ENCODE results near the gene CYP3A4. TPM values are rescaled to one million over a fixed set of nuclear protein-coding genes. Genes with fewer than 3 reads are reported as not detected.

CYP3A4 gene
- total and polyA plus RNA-seq, 2 of the 13 experiments (the other 11 are each of a cell fraction or from before 2014, with no cell fraction given), result 0.11 to 0.24 TPM

DNA sequence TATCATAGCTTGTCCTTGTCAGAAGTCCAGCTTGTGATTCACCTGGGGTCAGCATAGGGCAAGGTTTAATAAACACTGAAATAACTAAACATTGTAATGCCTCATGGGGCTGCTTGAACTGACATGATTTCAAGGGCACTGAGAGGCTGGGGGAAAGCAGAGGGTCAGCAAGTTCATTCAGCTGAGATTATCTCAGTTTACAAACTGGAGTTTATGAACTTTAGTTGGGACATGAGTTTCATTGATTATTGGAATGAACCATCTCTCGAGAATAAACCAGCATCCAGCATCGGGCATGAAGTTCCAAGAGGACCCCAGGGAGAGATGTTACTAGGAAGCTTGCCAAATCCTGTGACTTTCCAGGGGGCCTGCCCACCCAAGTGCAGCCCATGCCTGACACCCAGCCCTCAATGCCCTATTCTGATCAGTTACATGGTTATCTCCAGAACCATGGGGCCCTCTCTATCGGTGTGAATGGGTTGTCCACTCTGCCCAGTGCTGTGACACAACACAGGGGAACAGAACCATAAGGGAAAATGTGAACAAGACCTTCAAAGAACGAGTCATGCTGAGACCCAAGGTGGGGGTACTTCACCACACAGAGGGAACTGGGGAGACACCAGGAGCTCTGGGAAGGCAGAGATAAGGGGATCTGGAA, 41.1 kb downstream of the CYP3A4 start (continued):
- TF ChIP-seq ZNF800 (CRISPR knock-in tag; IDR thresholded peaks at IDR 0.05) (0 out of 2 replicates have a peak, but pooled peaks have one; percentile 45), SIX1 (CRISPR knock-in tag; IDR thresholded peaks at IDR 0.05; ENCODE audit: borderline replicate concordance) (0 out of 2 replicates have a peak, but pooled peaks have one; percentile 42), ZBTB3 (CRISPR knock-in tag; IDR thresholded peaks at IDR 0.05; ENCODE audit: borderline replicate concordance, low read depth) (no peak), ESRRA (CRISPR knock-in tag; IDR thresholded peaks at IDR 0.05; ENCODE audit: low read depth) (peak; percentile 89), ZBED4 (CRISPR knock-in tag; IDR thresholded peaks at IDR 0.05; ENCODE audit: borderline replicate concordance) (0 out of 2 replicates have a peak, but pooled peaks have one; percentile 21), ZNF331 (CRISPR knock-in tag; IDR thresholded peaks at IDR 0.05) (peak; percentile 41; the same call in 1 of the 2 replicates), PITX1 (CRISPR knock-in tag; IDR thresholded peaks at IDR 0.05) (peak; percentile 93), HDAC2 (CRISPR knock-in tag; IDR thresholded peaks at IDR 0.05) (peak; percentile 93), KAT7 (CRISPR knock-in tag; IDR thresholded peaks at IDR 0.05; ENCODE audit: borderline replicate concordance) (no peak), CTCF (CRISPR knock-in tag; IDR thresholded peaks at IDR 0.05) (peak; percentile 23), SETDB1 (CRISPR knock-in tag; IDR thresholded peaks at IDR 0.05; ENCODE audit: borderline replicate concordance) (no peak), NFAT5 (CRISPR knock-in tag; IDR thresholded peaks at IDR 0.05) (no peak), IKZF1 (IDR thresholded peaks at IDR 0.05) (no peak), ONECUT2 (CRISPR knock-in tag; IDR thresholded peaks at IDR 0.05) (peak; percentile 81)
- TF ChIP-seq, protein P1, sequence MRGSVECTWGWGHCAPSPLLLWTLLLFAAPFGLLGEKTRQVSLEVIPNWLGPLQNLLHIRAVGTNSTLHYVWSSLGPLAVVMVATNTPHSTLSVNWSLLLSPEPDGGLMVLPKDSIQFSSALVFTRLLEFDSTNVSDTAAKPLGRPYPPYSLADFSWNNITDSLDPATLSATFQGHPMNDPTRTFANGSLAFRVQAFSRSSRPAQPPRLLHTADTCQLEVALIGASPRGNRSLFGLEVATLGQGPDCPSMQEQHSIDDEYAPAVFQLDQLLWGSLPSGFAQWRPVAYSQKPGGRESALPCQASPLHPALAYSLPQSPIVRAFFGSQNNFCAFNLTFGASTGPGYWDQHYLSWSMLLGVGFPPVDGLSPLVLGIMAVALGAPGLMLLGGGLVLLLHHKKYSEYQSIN (CRISPR knock-in tag; IDR thresholded peaks at IDR 0.05; ENCODE audit: borderline replicate concordance), result no peak

All from HepG2 (cell line).